K562 (cell line): Measurements from ENCODE around the gene ZDHHC11B. TPM values are rescaled to one million over a fixed set of nuclear protein-coding genes. Genes with fewer than 3 reads are reported as not detected.
A peak's percentile ranks its signal among the peaks of the same experiment; 100 is the strongest.

Experiments
- ATAC-seq: fragments of 200-7000 bp; cut with Tn5 transposase; 3 replicates; pipeline ENCODE4 v1.9.1; 2020; ENCODE audit warnings: moderate library complexity
- BruUV-seq: library from RNA; stranded (reverse); fragments of 400-500 nt; replicated peaks from 2 replicates; lab custom pipeline; 2021; lab: Mats Ljungman, UMichigan
- CTCF ChIA-PET: fragments of 300-600 bp; formaldehyde crosslinking; extraction: SDS; loops from one replicate; lab custom pipeline; 2021; ENCODE audit warnings: low intra/inter-chr PET ratio; lab: Yijun Ruan, JAX
- POLR2A ChIA-PET: fragments of 300-600, 350-650 bp; sonication (Branson Sonifier 250); formaldehyde crosslinking; extraction: SDS; loops from one replicate; lab custom pipeline; 2021; ENCODE audit warnings: antibody characterized with exemption, inconsistent platforms; lab: Yijun Ruan, JAX
- DNase-seq, 4 experiments: peaks; one replicate each; pipeline versions ENCODE4 v3.0.0 to v3.0.0-alpha.2; 2011 to 2018; ENCODE audit warnings: low spot score in 3 of 4, mixed read lengths in 3 of 4; ENCODE audit errors: extremely low read depth in 1 of 4
- FAIRE-seq: peaks from 2 replicates; lab custom pipeline; 2011; peaks lifted over from hg19 to GRCh38; lab: Jason Lieb, UNC
- H2AFZ ChIP-seq: 2 replicates; pipeline ENCODE4 v1.6.0; 2011; ENCODE audit warnings: low read depth, low read length, control low read depth, inconsistent platforms
- H3K27ac ChIP-seq: fragments of 200-600 bp; 3 replicates; pipeline ENCODE4 v1.8.0; 2011; ENCODE audit warnings: low read depth, mild to moderate bottlenecking, control low read depth, inconsistent platforms, low read length, moderate library complexity, mixed read lengths; ENCODE audit errors: extremely low read depth
- H3K27me3 ChIP-seq, 2 experiments: fragments of 300-600 bp in 1 of 2; 2 replicates in 1 of 2; 3 replicates in 1 of 2; pipeline versions ENCODE4 v1.6.0 to v1.8.0; 2011; ENCODE audit warnings: inconsistent platforms in 2 of 2, low read length in 2 of 2, mild to moderate bottlenecking in 1 of 2, mixed read lengths in 1 of 2, moderate library complexity in 1 of 2; ENCODE audit not compliant: control insufficient read depth in 2 of 2, insufficient read depth in 2 of 2
- H3K36me3 ChIP-seq: fragments of 300-600 bp; 3 replicates; pipeline ENCODE4 v1.8.0; 2011; ENCODE audit warnings: mild to moderate bottlenecking, low read length, inconsistent platforms; ENCODE audit not compliant: control insufficient read depth, insufficient read depth
- H3K4me1 ChIP-seq, 2 experiments: fragments of 200-600 bp in 1 of 2; replicated peaks in 1 of 2; 2 replicates in 1 of 2; 3 replicates in 1 of 2; pipeline versions ENCODE4 v1.5.1 to v1.8.0; 2011; ENCODE audit warnings: inconsistent platforms in 2 of 2, low read length in 2 of 2, mild to moderate bottlenecking in 1 of 2, mixed read lengths in 1 of 2, moderate library complexity in 1 of 2; ENCODE audit not compliant: control insufficient read depth in 2 of 2, insufficient read depth in 2 of 2
- H3K4me2 ChIP-seq: 2 replicates; pipeline ENCODE4 v1.6.1; 2011; ENCODE audit warnings: low read length, control low read depth, inconsistent platforms, mixed read lengths; ENCODE audit not compliant: insufficient read depth
- H3K4me3 ChIP-seq: fragments of 200-600 bp; sonication (generic), shearing (Covaris generic); 2 replicates; pipeline ENCODE4 v1.5.1; 2016; ENCODE audit warnings: control low read depth, inconsistent platforms
- H3K79me2 ChIP-seq: fragments of 200-600 bp; 3 replicates; pipeline ENCODE4 v1.8.0; 2011; ENCODE audit warnings: low read length, inconsistent platforms; ENCODE audit not compliant: control insufficient read depth, insufficient read depth
- H3K9ac ChIP-seq, 2 experiments: 2 replicates each; pipeline versions ENCODE4 v1.6.0 to v1.6.1; 2011; ENCODE audit warnings: low read depth in 2 of 2, low read length in 2 of 2, control low read depth in 1 of 2, inconsistent platforms in 1 of 2, mild to moderate bottlenecking in 1 of 2, mixed read lengths in 1 of 2; ENCODE audit not compliant: insufficient read depth in 1 of 2
- H3K9me1 ChIP-seq: one replicate; pipeline ENCODE4 v1.6.0; 2011; ENCODE audit warnings: inconsistent platforms, mild to moderate bottlenecking, low read length, moderate library complexity; ENCODE audit not compliant: control insufficient read depth, insufficient read depth
- H3K9me3 ChIP-seq: replicated peaks from 2 replicates; pipeline ENCODE4 v1.5.1; 2011; ENCODE audit warnings: low read depth, low read length, inconsistent platforms; ENCODE audit not compliant: control insufficient read depth, insufficient read depth
- H4K20me1 ChIP-seq: replicated peaks from 2 replicates; pipeline ENCODE4 v1.6.1; 2011; ENCODE audit warnings: low read length, inconsistent platforms, mixed read lengths; ENCODE audit not compliant: control insufficient read depth, insufficient read depth
- GTF2B ChIP-seq: IDR thresholded peaks from 2 replicates; pipeline ENCODE4 v1.6.1; 2011; ENCODE audit not compliant: insufficient read length; ENCODE audit errors: extremely low read depth
- POLR2G ChIP-seq: fragments of 200-400 bp; formaldehyde crosslinking; IDR thresholded peaks from 2 replicates; pipeline ENCODE4 v1.6.1; 2017; ENCODE audit warnings: low read depth, mild to moderate bottlenecking, antibody characterized with exemption, low read length, moderate library complexity
- RBM22 ChIP-seq: fragments of 200-400 bp; formaldehyde crosslinking; IDR thresholded peaks from 2 replicates; pipeline ENCODE4 v1.6.1; 2018; ENCODE audit warnings: low read length, low read depth; ENCODE audit not compliant: poor library complexity, severe bottlenecking
- WGBS: fragments of 100-300 bp; shearing (Covaris generic); methylation state at CpG from one replicate; pipeline ENCODE4 v1.1.6; 2016; ENCODE audit warnings: low coverage, mixed read lengths; ENCODE audit not compliant: insufficient coverage; ENCODE audit errors: missing lambda C conversion rate; 5-methylcytosine and 5-hydroxymethylcytosine counted together
- in situ Hi-C: fragments of 300-500 bp; cut with MboI; formaldehyde crosslinking; loops from 4 replicates; pipeline ENCODE4 v1.15.0; 2018; ENCODE audit warnings: inconsistent platforms, mixed read lengths
- intact Hi-C: fragments of 100-400 bp; cut with micrococcal nuclease; formaldehyde crosslinking; loops from 2 replicates; pipeline ENCODE4 v1.14.2; 2022
- polyA plus RNA-seq, 8 experiments: library from polyadenylated mRNA; depleted of rRNA in 4 of 8; stranded (reverse) in 5 of 8; unstranded in 3 of 8; fragments of >200 nt; fragmentation: Nextera tagmentation in 2 of 8; fragmentation: Illumina TruSeq in 1 of 8; extraction: Ambion mirVana in 2 of 8; extraction: Trizol in 1 of 8; gene quantifications; 2 replicates each; pipeline versions ENCODE4 v1.2.1 to v1.2.3, GENCODE V29; 2011 to 2014; ENCODE audit warnings: inconsistent platforms in 1 of 8, missing spikeins in 1 of 8
- total RNA-seq, 7 experiments: library from RNA; depleted of rRNA in 6 of 7; stranded (reverse); fragments of >200 nt in 6 of 7; fragmentation: Illumina TruSeq in 2 of 7; extraction: Trizol in 2 of 7; gene quantifications; 2 replicates each; pipeline versions ENCODE4 v1.2.1 to v1.2.3, GENCODE V29; 2011 to 2021; ENCODE audit warnings: low replicate concordance in 1 of 7

The ZDHHC11B gene
- total and polyA plus RNA-seq, 9 of the 15 experiments (the other 6 are each of a cell fraction or from before 2014, with no cell fraction given), result 0.03 to 0.23 (median 0.15) TPM; not detected in 3

GRCh38 chr5:675871-676698, 108.4 kb downstream of the ZDHHC11B start (continued):
- peak; percentile 47 for TF ChIP-seq POLR2G

- H3K27me3 ChIP-seq, result no peaks in the 10 kb centered on the region
- WGBS, result 28% methylated on average over 12 of the region's 20 CpGs
Observed at GRCh38 chr5:675111-675870, 109.2 kb downstream of the ZDHHC11B start.

More at GRCh38 chr5:675111-675870, 109.2 kb downstream of the ZDHHC11B start:
- ATAC-seq (no peak), DNase-seq (no peak), FAIRE-seq (no peak)
- no TSS peak for BruUV-seq
- TF ChIP-seq POLR2G (peak; percentile 75), RBM22 (peak; percentile 18), GTF2B (no peak)
- Histone ChIP-seq H3K4me1 (peaks cover 4 to 60% of the 10 kb centered on the region in 2 experiments; a peak in 4 of 5 replicates), H4K20me1 (peaks cover 30% of the 10 kb centered on the region), H3K27ac (no peak overlapping the region), H3K9me1 (no peaks in the 10 kb centered on the region), H3K9me3 (no peaks in the 10 kb centered on the region), H3K4me2 (no peak overlapping the region), H3K79me2 (no peaks in the 10 kb centered on the region), H3K36me3 (no peaks in the 10 kb centered on the region), H3K9ac (no peak overlapping the region), H3K4me3 (no peak overlapping the region), H2AFZ (no peak overlapping the region)
- POLR2A ChIA-PET, result no interaction called here
- intact Hi-C loops (loop anchor here (10.0 kb wide), 1 partner anchor 180 kb away; the partner anchor contains the start of gene ZDHHC11), in situ Hi-C loops (loop anchor here (5.0 kb wide), 2 partner anchors 97 to 232 kb away; no protein-coding TSS in a partner anchor)
- CTCF ChIA-PET, result no interaction called here
